B cell (primary cell): ENCODE data around the gene PARD3. TPM values are rescaled to one million over a fixed set of nuclear protein-coding genes. Genes with fewer than 3 reads are reported as not detected.

ENCODE experiments used
- ATAC-seq: fragments of 200-7000 bp; cut with Tn5 transposase; one replicate; pipeline ENCODE4 v1.10.0; 2021; ENCODE audit warnings: low read depth, mild to moderate bottlenecking, moderate number of reproducible peaks, moderate library complexity
- CTCF ChIA-PET: fragments of 350-600 bp; sonication (Branson Sonifier 250); formaldehyde crosslinking; loops from one replicate; lab custom pipeline; 2021; ENCODE audit warnings: antibody characterized with exemption, inconsistent platforms; lab: Charles Lee
- POLR2A ChIA-PET: fragments of 350-600 bp; sonication (Branson Sonifier 250); formaldehyde crosslinking; loops from one replicate; lab custom pipeline; 2021; ENCODE audit warnings: antibody characterized with exemption; lab: Charles Lee
- DNase-seq: peaks from one replicate; pipeline ENCODE4 v3.0.0; 2013
- H2AFZ ChIP-seq: 2 replicates; pipeline ENCODE4 v1.6.1; 2012; ENCODE audit warnings: mild to moderate bottlenecking, low read depth, low read length; ENCODE audit not compliant: insufficient read depth, poor library complexity, severe bottlenecking
- H3K27ac ChIP-seq, 2 donors: 1 replicate in 1 of 2; 2 replicates in 1 of 2; pipeline ENCODE4 v1.5.1; 2012 to 2013; ENCODE audit warnings: low read length in 2 of 2, mild to moderate bottlenecking in 2 of 2, moderate library complexity in 1 of 2
- H3K27me3 ChIP-seq, 4 experiments: fragments of 200-600 bp in 1 of 4; sonication (generic) in 1 of 4; replicated peaks in 1 of 4; 1 replicate in 2 of 4; 2 replicates in 2 of 4; pipeline versions ENCODE4 v1.6.1 to v1.7.0; 2013 to 2016; ENCODE audit warnings: low read length in 3 of 4, mild to moderate bottlenecking in 2 of 4, mixed read lengths in 1 of 4, moderate library complexity in 1 of 4; ENCODE audit not compliant: insufficient read depth in 4 of 4, control insufficient read depth in 3 of 4; ENCODE audit errors: control extremely low read depth in 1 of 4
- H3K36me3 ChIP-seq, 2 experiments: replicated peaks in 1 of 2; 1 replicate in 1 of 2; 2 replicates in 1 of 2; pipeline versions ENCODE4 v1.6.1 to v1.7.1; 2013; ENCODE audit warnings: low read length in 1 of 2; ENCODE audit not compliant: insufficient read depth in 2 of 2, control insufficient read depth in 1 of 2; ENCODE audit errors: control extremely low read depth in 1 of 2, extremely low read depth in 1 of 2
- H3K4me1 ChIP-seq, 2 donors: fragments of 200-600 bp in 1 of 2; sonication (generic) in 1 of 2; 1 replicate in 1 of 2; 2 replicates in 1 of 2; pipeline versions ENCODE4 v1.5.1 to v1.6.1; 2013 to 2017; ENCODE audit warnings: low read length in 2 of 2; ENCODE audit not compliant: control insufficient read depth in 2 of 2, insufficient read depth in 2 of 2
- H3K4me2 ChIP-seq: replicated peaks from 2 replicates; pipeline ENCODE3; 2012; ENCODE audit warnings: mild to moderate bottlenecking, low read depth, low read length; ENCODE audit not compliant: poor library complexity, severe bottlenecking
- H3K4me3 ChIP-seq, 5 experiments: fragments of 200-600 bp in 1 of 5; sonication (generic) in 1 of 5; 1 replicate in 3 of 5; 2 replicates in 2 of 5; pipeline versions ENCODE4 v1.5.1 to v1.7.0; 2011 to 2016; ENCODE audit warnings: low read length in 4 of 5, mild to moderate bottlenecking in 4 of 5, low read depth in 2 of 5, control low read depth in 1 of 5, moderate library complexity in 1 of 5; ENCODE audit not compliant: insufficient read depth in 1 of 5; ENCODE audit errors: control extremely low read depth in 1 of 5, extremely low read depth in 1 of 5
- H3K79me2 ChIP-seq: fragments of 200-600 bp; sonication (generic); one replicate; pipeline ENCODE4 v1.6.0; 2016; ENCODE audit warnings: low read length; ENCODE audit not compliant: control insufficient read depth, insufficient read depth
- H3K9ac ChIP-seq: fragments of 200-600 bp; sonication (generic); 2 replicates; pipeline ENCODE4 v1.6.1; 2017; ENCODE audit warnings: mild to moderate bottlenecking, low read length, moderate library complexity
- H3K9me3 ChIP-seq, 3 donors: one replicate each; pipeline versions ENCODE4 v1.6.1 to v1.7.1; 2013; ENCODE audit warnings: low read length in 2 of 3; ENCODE audit not compliant: control insufficient read depth in 2 of 3, insufficient read depth in 1 of 3; ENCODE audit errors: control extremely low read depth in 1 of 3
- H4K20me1 ChIP-seq: 2 replicates; pipeline ENCODE4 v1.6.0; 2012; ENCODE audit warnings: mild to moderate bottlenecking, low read length; ENCODE audit not compliant: insufficient read depth, control insufficient read depth, poor library complexity, severe bottlenecking
- H3K27ac Mint-ChIP-seq: one replicate; pipeline ENCODE4 v1.8.0; 2021; ENCODE audit warnings: mixed read lengths
- H3K27me3 Mint-ChIP-seq: one replicate; pipeline ENCODE4 v1.8.0; 2021; ENCODE audit warnings: mixed read lengths
- H3K4me1 Mint-ChIP-seq: one replicate; pipeline ENCODE4 v1.8.0; 2021; ENCODE audit warnings: mixed read lengths
- H3K4me3 Mint-ChIP-seq: one replicate; pipeline ENCODE4 v1.8.0; 2021; ENCODE audit warnings: mixed read lengths
- H3K9me3 Mint-ChIP-seq: one replicate; pipeline ENCODE4 v1.8.0; 2022; ENCODE audit warnings: mixed read lengths; ENCODE audit not compliant: insufficient read depth
- EZH2 ChIP-seq: IDR thresholded peaks from 2 replicates; pipeline ENCODE4 v1.6.1; 2012; ENCODE audit warnings: borderline replicate concordance, low read depth, mild to moderate bottlenecking, moderate library complexity, low read length; ENCODE audit not compliant: insufficient read depth, poor library complexity, severe bottlenecking
- WGBS: methylation state at CpG from one replicate; pipeline ENCODE4 v1.1.5; 2013; ENCODE audit warnings: missing lambda C conversion rate; ENCODE audit not compliant: insufficient coverage; 5-methylcytosine and 5-hydroxymethylcytosine counted together
- intact Hi-C: fragments of 100-400 bp; cut with micrococcal nuclease; formaldehyde crosslinking; loops from one replicate; pipeline ENCODE4 v1.10.0; 2022
- polyA plus RNA-seq: library from polyadenylated mRNA; depleted of rRNA; stranded (reverse); fragments of >200 nt; gene quantifications from 2 replicates; pipeline ENCODE4 v1.2.3, GENCODE V29; 2012
- total RNA-seq, 2 donors: library from RNA; stranded (reverse); fragments of 120-200 nt in 1 of 2; gene quantifications; 1 replicate in 1 of 2; 2 replicates in 1 of 2; pipeline versions ENCODE4 v1.2.3 to v1.2.4, GENCODE V29; 2013 to 2022
- TF ChIP-seq, protein P1 (sequence below): fragments of 200-600 bp; IDR thresholded peaks from one replicate; pipeline ENCODE4 v1.8.0; 2022; ENCODE audit warnings: antibody characterized with exemption, mild to moderate bottlenecking

PARD3 gene
- total and polyA plus RNA-seq, 2 donors (not counting 1 experiment from before 2014, with no cell fraction given) = not detected

DNA sequence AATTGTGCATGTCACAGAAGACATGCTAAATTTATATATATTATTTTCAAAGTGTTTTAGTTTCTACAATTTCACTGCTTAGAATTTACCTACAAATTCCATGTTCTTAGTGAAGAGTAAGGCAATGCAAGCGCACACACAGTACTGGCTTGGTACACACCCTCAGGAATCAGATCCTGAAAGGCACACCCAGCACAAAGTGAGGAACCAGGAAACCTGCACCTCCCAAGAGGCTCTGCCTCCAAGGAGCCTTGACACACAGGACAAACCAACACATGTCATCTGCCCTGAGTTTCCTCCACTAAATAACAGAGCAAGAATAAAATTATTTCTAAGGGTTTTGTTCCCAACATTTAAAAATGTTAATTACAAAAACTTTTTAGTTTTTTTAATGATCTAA, 156.2 kb downstream of the PARD3 start:
- intact Hi-C loops = no loop called here
- H3K9me3 ChIP-seq = no peaks in the 10 kb centered on the region
- CTCF ChIA-PET = no interaction called here
- no peaks in the 10 kb centered on the region for H3K79me2 ChIP-seq
- 88% methylated on average over 1 of the region's 1 CpG for WGBS
- no peaks in the 10 kb centered on the region for H3K36me3 ChIP-seq
- TF ChIP-seq, protein P1, sequence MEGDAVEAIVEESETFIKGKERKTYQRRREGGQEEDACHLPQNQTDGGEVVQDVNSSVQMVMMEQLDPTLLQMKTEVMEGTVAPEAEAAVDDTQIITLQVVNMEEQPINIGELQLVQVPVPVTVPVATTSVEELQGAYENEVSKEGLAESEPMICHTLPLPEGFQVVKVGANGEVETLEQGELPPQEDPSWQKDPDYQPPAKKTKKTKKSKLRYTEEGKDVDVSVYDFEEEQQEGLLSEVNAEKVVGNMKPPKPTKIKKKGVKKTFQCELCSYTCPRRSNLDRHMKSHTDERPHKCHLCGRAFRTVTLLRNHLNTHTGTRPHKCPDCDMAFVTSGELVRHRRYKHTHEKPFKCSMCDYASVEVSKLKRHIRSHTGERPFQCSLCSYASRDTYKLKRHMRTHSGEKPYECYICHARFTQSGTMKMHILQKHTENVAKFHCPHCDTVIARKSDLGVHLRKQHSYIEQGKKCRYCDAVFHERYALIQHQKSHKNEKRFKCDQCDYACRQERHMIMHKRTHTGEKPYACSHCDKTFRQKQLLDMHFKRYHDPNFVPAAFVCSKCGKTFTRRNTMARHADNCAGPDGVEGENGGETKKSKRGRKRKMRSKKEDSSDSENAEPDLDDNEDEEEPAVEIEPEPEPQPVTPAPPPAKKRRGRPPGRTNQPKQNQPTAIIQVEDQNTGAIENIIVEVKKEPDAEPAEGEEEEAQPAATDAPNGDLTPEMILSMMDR = no peak
- no peak for TF ChIP-seq EZH2
- no peak overlapping the region for H3K4me3 ChIP-seq
- Mint-ChIP-seq H3K4me3 (no peak overlapping the region), H3K27ac (no peak overlapping the region), H3K27me3 (peaks cover 4% of the 10 kb centered on the region), H3K4me1 (no peaks in the 10 kb centered on the region), H3K9me3 (no peaks in the 10 kb centered on the region)
- DNase-seq (no peak), ATAC-seq (no peak)
- POLR2A ChIA-PET = no interaction called here
- H2AFZ ChIP-seq = no peak overlapping the region
- H4K20me1 ChIP-seq = no peaks in the 10 kb centered on the region
- no peak overlapping the region for H3K9ac ChIP-seq
- no peak overlapping the region for H3K4me2 ChIP-seq
- H3K27ac ChIP-seq = no peak overlapping the region
- H3K27me3 ChIP-seq = no peaks in the 10 kb centered on the region
- no peaks in the 10 kb centered on the region for H3K4me1 ChIP-seq

DNA sequence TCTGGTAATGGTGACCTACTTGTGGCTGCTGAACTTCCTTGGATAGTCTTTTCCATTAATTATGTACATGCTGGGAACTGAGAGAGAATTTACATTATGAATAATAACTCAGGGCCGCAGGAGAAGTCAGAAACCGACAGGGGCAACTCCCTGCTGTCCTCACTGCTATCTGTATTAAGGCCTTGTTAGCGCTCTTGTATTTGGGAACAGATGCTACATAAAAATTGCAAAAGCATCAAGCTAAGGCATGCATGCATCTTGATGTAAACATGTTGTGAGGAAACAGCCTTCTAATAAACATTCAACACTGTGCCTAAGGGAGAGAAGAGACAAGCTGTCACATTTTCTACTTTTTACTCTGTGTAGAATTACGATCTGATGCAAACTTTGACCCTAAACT, 158.4 kb downstream of the PARD3 start:
- no peak overlapping the region for H3K27ac Mint-ChIP-seq
- H3K4me3 Mint-ChIP-seq = no peak overlapping the region
- CTCF ChIA-PET = no interaction called here
- Histone ChIP-seq H3K36me3 (no peaks in the 10 kb centered on the region), H2AFZ (no peak overlapping the region), H3K4me3 (no peak overlapping the region), H3K9ac (no peak overlapping the region), H3K4me1 (no peaks in the 10 kb centered on the region), H3K27me3 (no peaks in the 10 kb centered on the region), H4K20me1 (no peaks in the 10 kb centered on the region), H3K9me3 (no peaks in the 10 kb centered on the region), H3K79me2 (no peaks in the 10 kb centered on the region), H3K27ac (no peak overlapping the region), H3K4me2 (no peak overlapping the region)
- H3K27me3 Mint-ChIP-seq = peaks cover 4% of the 10 kb centered on the region
- no peak for DNase-seq
- H3K9me3 Mint-ChIP-seq = no peaks in the 10 kb centered on the region
- POLR2A ChIA-PET = no interaction called here
- no peak for ATAC-seq
- intact Hi-C loops = no loop called here
- whole genome bisulfite sequencing = 100% methylated on average over 2 of the region's 4 CpGs
- H3K4me1 Mint-ChIP-seq = no peaks in the 10 kb centered on the region
- no peak for TF ChIP-seq EZH2
- TF ChIP-seq, protein P1 = no peak
